Glomerular visceral epithelial cell (primary cell): ENCODE measurements around the gene ZNF468.
"Not testable (repeated sequence)": the region's sequence is repeated elsewhere in the genome, so short reads cannot be mapped to it uniquely, and the experiment has no call there.

Experiments
- DNase-seq: peaks from one replicate; pipeline ENCODE4 v3.0.0-alpha.2; 2016; ENCODE audit errors: extremely low spot score

Gene ZNF468

GRCh38 chr19:52857378-52858191, at the start of gene ZNF468:
ZNF468 (minus strand) TSS chr19:52857619; CDS start chr19:52854272, 3,347 bp downstream.
- peak; percentile 45 for DNase-seq

GRCh38 chr19:52904052-52904780, 46.8 kb upstream of the ZNF468 start:
- not testable (repeated sequence) for DNase-seq

- no peak for DNase-seq
These were observed 44.4 kb upstream of the ZNF468 start for GRCh38 chr19:52901842-52902241.

- not testable (repeated sequence) for DNase-seq
These were observed 41.2 kb upstream of the ZNF468 start for GRCh38 chr19:52898596-52898995.

GRCh38 chr19:52898101-52898500, 40.7 kb upstream of the ZNF468 start:
- no peak for DNase-seq

GRCh38 chr19:52897138-52897935, 39.9 kb upstream of the ZNF468 start, which contains the start of gene ZNF320:
ZNF320 (minus strand) TSS chr19:52897635; CDS start chr19:52890255, 7,380 bp downstream.
- no peak for DNase-seq

GRCh38 chr19:52896431-52897137, 39.2 kb upstream of the ZNF468 start:
- no peak for DNase-seq

GRCh38 chr19:52891336-52891735, 33.9 kb upstream of the ZNF468 start:
- DNase-seq = no peak

- no peak for DNase-seq
These were observed 32.5 kb upstream of the ZNF468 start for GRCh38 chr19:52889931-52890330.

- no peak for DNase-seq
These were observed 31.7 kb upstream of the ZNF468 start for GRCh38 chr19:52889076-52889475.

- DNase-seq = no peak
These were observed 23.5 kb upstream of the ZNF468 start for GRCh38 chr19:52880895-52881389.

GRCh38 chr19:52872996-52873395, 15.6 kb upstream of the ZNF468 start:
- DNase-seq = not testable (repeated sequence)

- DNase-seq = no peak
These were observed 14.0 kb upstream of the ZNF468 start for GRCh38 chr19:52871466-52871865.

GRCh38 chr19:52868031-52868430, 10.6 kb upstream of the ZNF468 start:
- not testable (repeated sequence) for DNase-seq

- not testable (repeated sequence) for DNase-seq
These were observed 660 bp downstream of the ZNF468 start for GRCh38 chr19:52856540-52857377.

- not testable (repeated sequence) for DNase-seq
These were observed 10.1 kb downstream of the ZNF468 start for GRCh38 chr19:52847352-52847751.

- not testable (repeated sequence) for DNase-seq
These were observed 16.5 kb downstream of the ZNF468 start for GRCh38 chr19:52840825-52841465.

GRCh38 chr19:52834289-52834688, 23.1 kb downstream of the ZNF468 start:
- DNase-seq = not testable (repeated sequence)

GRCh38 chr19:52833541-52833940, 23.9 kb downstream of the ZNF468 start:
- DNase-seq = not testable (repeated sequence)

GRCh38 chr19:52829866-52830265, 27.6 kb downstream of the ZNF468 start:
- not testable (repeated sequence) for DNase-seq
